Erythroblast (primary cell): ENCODE data around the gene NRF1.
"Not testable (repeated sequence)": the region's sequence is repeated elsewhere in the genome, so short reads cannot be mapped to it uniquely, and the experiment has no call there.

Source experiments
- DNase-seq, 2 experiments: peaks; one replicate each; lab custom pipeline; 2025; lab: John Stamatoyannopoulos, UW
- GATA1 ChIP-seq: IDR thresholded peaks from 2 replicates; pipeline ENCODE4 v1.6.1; 2011; ENCODE audit warnings: low read depth, mild to moderate bottlenecking, control low read depth, low read length, moderate library complexity
- POLR2A ChIP-seq: IDR thresholded peaks from 2 replicates; pipeline ENCODE4 v1.6.1; 2011; ENCODE audit warnings: mild to moderate bottlenecking, low read length

Gene NRF1

GRCh38 chr7:129792721-129793120 is 181.2 kb downstream of the NRF1 start:
- no peak for DNase-seq
- no peak for TF ChIP-seq GATA1
- TF ChIP-seq POLR2A = no peak

GRCh38 chr7:129793506-129794310 is 182.2 kb downstream of the NRF1 start:
- no peak for DNase-seq
- TF ChIP-seq GATA1 = no peak
- TF ChIP-seq POLR2A = no peak

GRCh38 chr7:129794461-129794860 is 182.9 kb downstream of the NRF1 start:
- DNase-seq = not testable (repeated sequence)

GRCh38 chr7:129796186-129796775 is 184.8 kb downstream of the NRF1 start:
- DNase-seq = no peak
- TF ChIP-seq POLR2A = no peak
- no peak for TF ChIP-seq GATA1

GRCh38 chr7:129797214-129797789 is 185.8 kb downstream of the NRF1 start:
- TF ChIP-seq GATA1 (no peak), POLR2A (no peak)
- no peak for DNase-seq

GRCh38 chr7:129798616-129799349 is 187.3 kb downstream of the NRF1 start:
- DNase-seq = no peak
- TF ChIP-seq POLR2A (no peak), GATA1 (no peak)

- TF ChIP-seq GATA1 (no peak), POLR2A (no peak)
- DNase-seq = no peak
These were observed 187.9 kb downstream of the NRF1 start for GRCh38 chr7:129799350-129799955.

GRCh38 chr7:129800901-129801300 is 189.4 kb downstream of the NRF1 start:
- no peak for TF ChIP-seq POLR2A
- no peak for TF ChIP-seq GATA1
- DNase-seq = no peak

- TF ChIP-seq POLR2A (no peak), GATA1 (no peak)
- peak in 1 of 2 experiments; percentile 14 for DNase-seq
These were observed 190.4 kb downstream of the NRF1 start for GRCh38 chr7:129801882-129802281.

GRCh38 chr7:129803546-129804081 is 192.1 kb downstream of the NRF1 start:
- no peak for DNase-seq
- TF ChIP-seq POLR2A = no peak
- TF ChIP-seq GATA1 = no peak

GRCh38 chr7:129804111-129804889 is 192.8 kb downstream of the NRF1 start:
- no peak for DNase-seq
- TF ChIP-seq POLR2A = no peak

GRCh38 chr7:129804890-129805719 is 193.6 kb downstream of the NRF1 start:
- no peak for DNase-seq
- TF ChIP-seq POLR2A (no peak), GATA1 (no peak)
